GM18951 (cell line): ENCODE results near the gene AK2.
"Not testable (repeated sequence)": the region's sequence is repeated elsewhere in the genome, so short reads cannot be mapped to it uniquely, and the experiment has no call there.

Experiments used
- POLR2A ChIP-seq: IDR thresholded peaks from 4 replicates; pipeline ENCODE4 v1.6.1; 2011; ENCODE audit warnings: mild to moderate bottlenecking; ENCODE audit not compliant: insufficient read length, insufficient read depth; ENCODE audit errors: extremely low read depth
- in situ Hi-C: fragments of 300-500 bp; cut with MboI; formaldehyde crosslinking; loops from one replicate; pipeline ENCODE4 v1.12.0; 2022; ENCODE audit warnings: low sequenced_read_pairs, mixed read lengths, inconsistent platforms; ENCODE audit not compliant: unreplicated experiment

AK2 gene

DNA sequence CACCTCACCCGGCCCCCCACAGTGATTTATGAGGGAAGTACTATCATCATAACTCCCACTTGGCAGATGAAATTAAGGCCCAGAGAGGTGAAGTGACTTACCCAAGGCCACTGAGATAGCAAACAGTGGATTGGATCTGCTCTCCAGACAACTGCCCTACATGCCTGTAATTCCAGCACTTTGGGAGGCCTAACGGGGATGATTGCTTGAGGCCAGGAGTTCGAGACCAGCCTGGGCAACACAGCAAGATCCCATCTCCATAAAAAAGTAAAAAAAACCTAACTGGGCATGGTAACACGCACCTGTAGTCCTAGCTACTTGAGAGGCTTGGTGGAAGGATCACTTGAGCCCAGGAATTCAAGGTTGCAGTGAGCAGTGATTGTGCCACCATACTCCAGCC, 57.8 kb downstream of the AK2 start:
- no peak for TF ChIP-seq POLR2A
- in situ Hi-C loops: no loop called here

DNA sequence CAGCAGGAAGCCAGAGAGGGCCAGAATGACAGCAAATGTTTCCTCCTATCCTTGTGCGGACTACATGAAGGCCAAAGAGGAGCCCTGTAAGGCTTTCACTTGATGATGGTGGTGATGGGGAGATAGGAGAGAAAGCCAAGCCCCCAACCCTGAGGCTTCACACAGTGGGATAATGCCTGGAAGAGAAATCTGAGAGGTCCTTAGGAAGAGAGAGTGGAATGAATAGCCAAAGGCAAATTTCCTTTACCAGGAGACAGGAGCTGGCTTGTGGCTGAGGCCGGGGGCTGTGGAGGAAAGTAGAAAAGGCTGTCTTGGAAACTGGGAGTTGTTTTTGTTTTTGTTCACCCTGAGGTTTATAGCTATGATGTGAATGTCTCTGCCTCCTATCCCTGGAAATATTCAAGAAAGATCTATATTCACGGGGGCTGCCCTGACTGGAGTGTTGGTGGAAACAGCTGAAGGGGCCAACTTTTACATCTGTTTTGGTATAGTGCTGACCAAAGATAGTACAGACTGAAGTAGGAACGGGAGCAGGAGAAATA, 59.1 kb downstream of the AK2 start:
- in situ Hi-C loops: no loop called here
- no peak for TF ChIP-seq POLR2A

DNA sequence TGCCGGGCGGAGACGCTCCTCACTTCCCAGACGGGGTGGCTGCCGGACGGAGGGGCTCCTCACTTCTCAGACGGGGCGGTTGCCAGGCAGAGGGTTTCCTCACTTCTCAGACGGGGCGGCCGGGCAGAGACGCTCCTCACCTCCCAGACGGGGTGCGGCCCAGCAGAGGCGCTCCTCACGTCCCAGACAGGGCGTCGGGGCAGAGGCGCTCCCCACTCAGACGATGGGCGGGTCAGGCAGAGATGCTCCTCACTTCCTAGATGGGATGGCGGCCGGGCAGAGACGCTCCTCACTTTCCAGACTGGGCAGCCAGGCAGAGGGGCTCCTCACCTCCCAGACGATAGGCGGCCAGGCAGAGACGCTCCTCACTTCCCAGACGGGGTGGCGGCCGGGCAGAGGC, 61.6 kb downstream of the AK2 start:
- in situ Hi-C loops: not testable (repeated sequence)

DNA sequence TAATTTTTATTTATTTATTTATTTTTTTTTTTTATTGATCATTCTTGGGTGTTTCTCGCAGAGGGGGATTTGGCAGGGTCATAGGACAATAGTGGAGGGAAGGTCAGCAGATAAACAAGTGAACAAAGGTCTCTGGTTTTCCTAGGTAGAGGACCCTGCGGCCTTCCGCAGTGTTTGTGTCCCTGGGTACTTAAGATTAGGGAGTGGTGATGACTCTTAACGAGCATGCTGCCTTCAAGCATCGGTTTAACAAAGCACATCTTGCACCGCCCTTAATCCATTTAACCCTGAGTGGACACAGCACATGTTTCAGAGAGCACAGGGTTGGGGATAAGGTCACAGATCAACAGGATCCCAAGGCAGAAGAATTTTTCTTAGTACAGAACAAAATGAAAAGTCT, 63.2 kb downstream of the AK2 start:
- in situ Hi-C loops: not testable (repeated sequence)

DNA sequence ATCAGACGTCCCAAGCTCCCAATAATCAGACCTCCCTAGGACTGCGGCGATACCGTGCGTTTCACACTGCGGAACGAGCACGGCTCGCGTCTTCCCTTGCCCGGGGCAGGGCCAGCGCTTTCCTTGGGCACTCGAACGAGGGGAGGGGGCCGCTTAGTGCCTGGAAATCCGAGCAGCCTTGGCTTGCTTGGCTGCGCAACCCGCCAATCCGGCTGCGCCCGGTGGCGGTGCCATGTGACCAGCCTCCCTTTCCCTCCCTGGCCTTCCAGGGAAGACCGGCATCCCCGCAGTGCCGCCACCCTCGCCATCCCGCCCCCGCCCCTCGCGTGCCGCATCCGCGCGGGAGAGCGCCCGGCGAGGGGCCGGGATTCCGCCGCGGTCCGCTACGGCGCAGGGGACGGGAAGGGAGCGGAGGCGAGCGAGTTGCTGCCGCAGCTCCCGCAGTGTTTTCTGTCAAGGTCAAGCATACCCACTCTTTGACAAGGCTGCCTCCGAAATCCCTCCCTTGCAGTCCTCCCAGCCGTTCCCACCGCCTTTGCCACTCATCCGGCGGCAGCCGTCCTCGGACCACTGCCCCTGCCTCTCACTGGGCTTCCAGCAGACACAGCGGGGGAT, 63.8 kb downstream of the AK2 start:
- no peak for TF ChIP-seq POLR2A
- in situ Hi-C loops: no loop called here

DNA sequence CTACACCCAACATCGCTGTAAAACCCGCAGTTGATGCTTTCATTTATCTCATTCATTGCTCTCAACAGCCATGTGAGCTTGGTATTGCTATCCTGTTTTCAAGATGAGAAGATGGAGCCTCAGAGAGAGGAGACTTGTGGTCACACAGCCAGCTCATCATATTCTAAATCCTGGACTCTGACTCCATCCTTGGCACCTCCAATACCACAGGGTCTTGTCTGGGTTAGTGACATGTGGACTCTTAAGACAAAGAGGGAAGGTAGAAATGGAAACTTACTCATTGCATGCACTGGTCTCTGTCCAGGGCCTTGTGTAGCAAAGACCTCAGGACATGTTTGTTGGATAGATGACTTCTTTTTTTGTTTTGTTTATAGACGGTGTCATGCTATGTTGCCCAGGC, 65.1 kb downstream of the AK2 start:
- no peak for TF ChIP-seq POLR2A
- in situ Hi-C loops: no loop called here

DNA sequence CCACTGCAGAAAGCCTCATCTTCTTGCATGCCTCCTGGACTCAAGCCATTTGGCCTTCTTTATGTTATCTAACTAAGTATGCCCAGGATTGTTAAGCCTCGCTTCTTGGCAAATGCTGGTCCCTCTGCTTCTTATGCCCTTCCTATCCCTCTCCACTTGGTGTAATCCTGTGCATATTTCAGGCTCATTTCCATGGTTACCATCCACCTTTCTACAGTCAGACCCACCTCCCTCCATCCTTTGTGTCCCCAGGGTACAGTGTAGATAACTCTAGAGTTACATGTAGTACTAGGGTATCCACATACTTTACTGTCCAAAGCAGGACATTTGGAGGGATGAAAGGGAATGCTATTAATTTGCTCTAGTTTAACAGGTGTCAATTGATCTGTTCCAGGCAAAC, 65.5 kb downstream of the AK2 start:
- in situ Hi-C loops: no loop called here
- no peak for TF ChIP-seq POLR2A

DNA sequence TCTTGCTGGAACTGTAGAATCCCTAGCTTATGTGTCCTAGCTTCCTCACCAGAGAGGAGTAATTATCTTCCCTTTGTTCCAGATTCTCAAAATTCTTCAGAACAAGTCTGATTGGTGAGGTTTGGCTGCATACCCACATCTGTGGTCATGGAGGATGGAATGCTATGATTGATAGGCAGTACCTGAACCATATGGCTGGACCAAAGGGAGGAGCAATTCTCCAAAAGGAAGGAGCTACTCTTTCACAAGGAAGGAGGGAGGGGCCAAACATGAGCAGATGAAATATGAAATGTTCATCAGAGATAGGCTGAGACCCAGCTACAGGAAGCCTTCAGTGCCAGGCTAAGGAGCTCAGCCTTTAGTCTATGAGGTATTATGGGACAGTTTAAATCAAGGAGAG, 67.1 kb downstream of the AK2 start:
- in situ Hi-C loops: no loop called here
- no peak for TF ChIP-seq POLR2A

DNA sequence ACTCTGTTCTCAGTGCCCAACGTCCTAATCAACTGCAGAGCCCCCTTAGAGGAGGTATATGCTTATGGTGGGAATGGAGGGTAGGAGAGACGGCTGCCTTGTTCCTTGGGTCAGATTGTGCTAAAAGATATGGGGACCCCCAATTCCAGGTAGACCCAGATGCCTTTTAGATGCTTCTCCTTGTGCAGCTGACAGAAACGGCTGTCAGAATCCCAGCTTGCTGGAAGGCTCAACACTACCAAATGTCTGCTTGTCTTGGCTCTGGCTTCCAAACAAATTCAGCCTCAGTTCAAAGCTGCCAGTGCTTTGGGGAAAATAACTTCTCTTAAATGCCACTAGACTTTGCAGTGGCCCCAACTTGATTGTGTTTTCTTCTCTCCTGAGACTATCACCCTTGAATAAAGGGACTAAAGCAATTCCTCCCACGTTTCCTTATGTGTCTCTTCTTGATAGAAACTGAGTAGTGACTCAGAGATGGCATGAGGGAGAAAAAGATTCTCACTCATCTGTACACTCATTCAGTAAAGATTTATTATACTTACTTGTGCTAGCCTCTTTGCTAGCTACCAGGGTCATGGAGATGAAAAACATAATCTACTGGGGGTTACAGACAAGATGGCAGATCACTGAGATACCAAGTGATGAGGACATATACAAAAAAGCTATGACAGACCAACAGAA, 68.7 kb downstream of the AK2 start:
- in situ Hi-C loops: no loop called here
- TF ChIP-seq POLR2A: no peak

DNA sequence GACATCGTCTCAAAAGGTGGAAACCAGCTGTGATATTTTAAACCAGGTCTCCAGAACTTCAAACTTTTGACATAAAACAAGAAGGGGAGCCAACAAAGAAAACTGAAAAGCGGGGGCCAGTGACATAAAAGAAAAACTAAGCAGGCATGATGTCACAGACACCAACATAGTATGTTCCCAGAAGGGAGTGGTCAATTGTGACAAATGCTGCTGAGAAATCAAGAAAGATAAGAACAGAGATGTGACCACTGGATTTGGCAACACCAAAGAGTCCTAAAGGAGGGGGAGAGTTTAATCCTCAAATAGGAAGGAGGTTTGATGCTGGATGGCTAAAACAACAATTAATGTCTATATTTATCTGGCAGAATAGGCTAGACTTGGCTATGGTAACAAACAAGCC, 69.8 kb downstream of the AK2 start:
- TF ChIP-seq POLR2A: no peak
- in situ Hi-C loops: no loop called here

DNA sequence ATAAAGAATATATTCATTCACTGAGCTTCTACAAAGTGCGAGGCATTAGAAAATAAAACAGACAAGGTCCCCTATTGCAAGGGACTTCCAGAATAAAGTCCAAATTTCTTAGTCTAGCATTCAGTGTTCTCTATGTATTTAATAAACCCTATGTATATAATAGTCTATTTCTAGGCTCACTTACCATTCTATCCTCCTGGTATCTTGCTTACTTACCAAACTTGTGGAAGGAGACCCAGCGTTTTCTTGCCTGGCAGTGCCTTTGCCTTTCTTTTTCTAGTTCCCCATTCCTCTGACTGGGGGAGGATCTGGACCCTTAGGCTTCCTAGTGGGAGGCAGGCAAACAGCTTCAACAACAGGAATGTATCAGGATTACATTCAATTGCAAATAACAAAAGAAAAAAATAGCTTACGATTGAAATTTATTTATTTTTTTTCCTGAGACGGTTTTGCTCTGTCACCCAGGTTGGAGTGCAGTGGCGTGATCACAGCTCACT, 71.4 kb downstream of the AK2 start:
- in situ Hi-C loops: no loop called here
- no peak for TF ChIP-seq POLR2A

DNA sequence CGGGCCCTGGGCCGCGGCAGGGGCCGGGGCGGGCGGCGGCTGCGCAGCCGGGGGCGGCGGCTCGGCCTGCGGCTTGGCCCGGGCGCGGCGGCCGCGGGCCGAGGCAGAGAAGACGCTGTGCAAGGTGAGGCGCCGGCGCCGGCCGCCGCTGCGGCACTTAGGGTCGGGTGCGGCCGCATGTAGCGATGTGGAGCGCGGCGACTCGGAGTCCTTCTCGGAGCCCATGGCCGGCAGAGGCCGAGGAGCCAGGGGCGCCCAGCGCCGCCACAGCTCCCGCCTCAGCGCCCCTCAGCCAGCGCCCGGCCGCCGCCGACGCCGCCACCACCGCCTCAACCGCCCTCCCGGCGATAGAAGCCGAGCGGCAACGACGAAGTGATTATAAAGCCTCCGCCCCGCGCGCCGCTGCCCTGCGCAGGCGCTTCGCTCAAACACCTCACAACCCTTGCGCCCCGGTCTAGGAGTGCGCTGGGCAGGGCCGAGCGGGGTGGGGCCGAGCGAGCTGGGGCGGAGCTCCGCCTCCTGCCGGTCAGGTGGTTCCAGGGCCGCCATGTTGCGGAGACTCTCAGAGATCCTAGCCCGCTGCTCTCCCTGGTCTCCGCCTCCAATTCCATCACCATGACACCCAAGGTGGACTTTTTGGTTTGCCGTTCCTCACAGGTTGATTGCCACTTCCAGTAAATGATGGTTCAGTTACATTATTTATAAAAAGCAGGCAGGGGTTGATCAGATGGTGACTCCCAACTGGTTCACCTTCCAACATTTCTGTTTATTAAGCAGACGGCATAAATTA, 72.0 kb downstream of the AK2 start, which contains the start of gene RNF19B:
Gene RNF19B (minus strand): TSS at position 349 of the 790 bp plus-strand sequence. CDS start 124 bp downstream, at position 225.
- TF ChIP-seq POLR2A: peak; percentile 99
- in situ Hi-C loops: no loop called here

DNA sequence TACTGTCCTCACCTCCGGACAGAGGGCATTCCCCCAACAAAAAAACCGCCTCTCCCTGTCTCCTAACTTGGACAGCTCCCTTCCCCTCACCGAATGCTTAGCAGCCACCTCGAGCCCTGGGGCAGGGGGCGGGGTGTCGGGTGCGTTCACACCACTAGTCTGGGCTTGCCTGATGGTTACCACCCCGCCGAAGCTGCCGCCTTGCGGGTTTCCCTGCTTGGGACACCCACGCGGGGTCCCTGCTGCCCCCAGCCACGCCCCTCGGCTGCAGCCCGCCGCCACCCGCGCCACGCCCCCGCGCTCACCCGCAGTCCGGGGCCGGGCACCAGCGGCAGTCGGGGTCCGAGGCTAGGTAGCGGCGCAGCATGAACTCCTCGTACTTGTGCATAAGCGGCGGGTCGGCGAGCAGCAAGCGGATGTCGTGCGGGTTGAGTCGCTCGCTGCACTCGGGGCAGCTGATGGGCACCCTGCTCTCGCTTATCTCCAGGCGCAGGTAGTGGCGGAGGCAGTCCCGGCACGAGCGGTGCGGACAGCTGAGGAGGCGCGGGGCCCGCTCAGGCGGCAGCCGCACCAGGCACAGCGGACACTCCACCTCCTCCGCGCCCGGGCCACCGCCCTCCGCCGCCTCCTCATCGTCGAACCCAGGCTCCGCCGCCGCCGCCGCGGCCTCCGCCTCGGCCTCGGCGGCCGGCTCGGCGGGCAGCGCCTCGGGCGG, 72.8 kb downstream of the AK2 start:
- no peak for TF ChIP-seq POLR2A
- in situ Hi-C loops: no loop called here
